ENCODE results near the gene IGSF11. TPM values are rescaled to one million over a fixed set of nuclear protein-coding genes. Genes with fewer than 3 reads are reported as not detected.
"Not testable (repeated sequence)": the region's sequence is repeated elsewhere in the genome, so short reads cannot be mapped to it uniquely, and the experiment has no call there.

IGSF11 gene, protein sequence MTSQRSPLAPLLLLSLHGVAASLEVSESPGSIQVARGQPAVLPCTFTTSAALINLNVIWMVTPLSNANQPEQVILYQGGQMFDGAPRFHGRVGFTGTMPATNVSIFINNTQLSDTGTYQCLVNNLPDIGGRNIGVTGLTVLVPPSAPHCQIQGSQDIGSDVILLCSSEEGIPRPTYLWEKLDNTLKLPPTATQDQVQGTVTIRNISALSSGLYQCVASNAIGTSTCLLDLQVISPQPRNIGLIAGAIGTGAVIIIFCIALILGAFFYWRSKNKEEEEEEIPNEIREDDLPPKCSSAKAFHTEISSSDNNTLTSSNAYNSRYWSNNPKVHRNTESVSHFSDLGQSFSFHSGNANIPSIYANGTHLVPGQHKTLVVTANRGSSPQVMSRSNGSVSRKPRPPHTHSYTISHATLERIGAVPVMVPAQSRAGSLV
- polyA plus RNA-seq, result 1.9 TPM
- long read RNA-seq, donor 1, result 0 reads
- long read RNA-seq, donor 2, result 0 reads
- long read RNA-seq, donor 3, result 0 reads
- long read RNA-seq, donor 4, result 0 reads
- long read RNA-seq, donor 5, result 0 reads
- long read RNA-seq, donor 6, result 0 reads
- long read RNA-seq, donor 7, result 0 reads
- long read RNA-seq, donor 8, result 0 reads
- long read RNA-seq, donor 9, result 0 reads
- long read RNA-seq, donor 10, result 0 reads
- long read RNA-seq, donor 11, result 0 reads

DNA sequence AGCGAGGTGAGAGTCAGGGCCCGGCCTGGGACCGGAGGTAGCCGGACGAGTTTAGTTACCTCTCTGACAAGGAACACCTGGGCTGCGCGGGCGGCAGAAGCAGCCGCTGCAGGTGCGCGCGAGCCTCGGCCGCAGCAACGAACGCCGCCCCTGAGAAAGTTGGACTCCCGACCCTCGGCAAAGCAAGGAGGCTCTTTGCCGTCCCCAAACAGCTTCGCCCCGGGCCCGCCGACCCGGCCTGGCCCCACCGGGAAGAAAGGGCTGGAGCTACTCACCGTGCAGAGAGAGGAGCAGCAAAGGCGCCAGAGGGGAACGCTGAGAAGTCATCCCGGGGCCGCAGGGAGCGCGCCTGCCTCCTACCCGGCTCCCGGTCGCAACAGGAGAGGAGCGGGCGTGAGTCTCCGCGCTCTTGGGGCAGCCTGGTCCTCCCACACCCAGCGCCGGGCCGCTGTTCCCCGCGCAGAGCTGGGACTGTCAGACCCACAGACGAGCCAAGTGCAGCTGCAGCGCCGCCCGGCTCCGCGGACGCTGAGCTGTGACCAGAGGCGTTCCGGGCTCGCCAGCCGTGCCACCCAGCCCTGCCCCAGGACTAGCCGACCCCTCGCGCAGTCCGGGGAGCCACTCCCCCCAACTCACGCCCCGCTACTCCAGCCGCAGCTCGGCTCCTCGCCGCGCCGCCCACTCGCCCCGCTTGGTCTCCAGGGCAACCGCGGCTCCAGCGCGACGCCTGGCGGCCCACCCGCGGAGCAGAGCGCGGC is at the start of gene IGSF11:
Gene IGSF11, minus strand, starts transcription at position 591 of the 758 bp plus-strand sequence. Its CDS starts 264 bp downstream, at position 327.
- peak within 1 kb of the TSS; percentile 49 for H3K4me3 ChIP-seq (ENCODE audit: low read length)
- peaks cover 40% of the 10 kb centered on the region for H3K27me3 ChIP-seq (ENCODE audit: control insufficient read depth, insufficient read depth, low read length)
- no CpG with 5 or more reads among the region's 80 CpGs for WGBS (ENCODE audit: insufficient coverage, low lambda C conversion rate)
- peak; percentile 38 to 68 for DNase-seq
- H3K4me1 ChIP-seq (ENCODE audit: control insufficient read depth, insufficient read depth, low read length), result no peaks in the 10 kb centered on the region
- H3K9me3 ChIP-seq (ENCODE audit: control insufficient read depth, low read depth, low read length), result no peaks in the 10 kb centered on the region
- H3K36me3 ChIP-seq (ENCODE audit: control insufficient read depth, insufficient read depth, low read length), result no peaks in the 10 kb centered on the region
- H3K27ac ChIP-seq (ENCODE audit: low read length), result no peak within 1 kb of the TSS

DNA sequence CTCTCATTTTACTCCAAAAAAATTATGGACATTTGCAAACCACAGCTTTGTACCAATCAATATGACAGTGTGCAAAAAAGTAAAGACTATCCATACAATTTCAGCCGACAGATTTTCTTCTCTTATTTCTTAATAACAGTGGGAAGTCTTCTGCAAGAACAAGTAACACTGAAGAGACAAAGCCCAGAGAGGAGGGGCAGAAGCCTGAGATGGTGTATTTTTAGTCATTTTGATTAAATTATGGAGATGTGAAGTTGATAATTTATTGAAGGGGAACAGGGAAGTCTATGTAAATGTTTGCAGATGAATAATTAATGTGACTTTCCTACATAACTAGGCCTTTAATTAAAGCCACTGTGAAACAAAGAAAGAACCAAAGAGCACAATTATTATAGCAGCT is 45.7 kb upstream of the IGSF11 start:
- DNase-seq, result no peak
- no peaks in the 10 kb centered on the region for H3K36me3 ChIP-seq (ENCODE audit: control insufficient read depth, insufficient read depth, low read length)
- no peak overlapping the region for H3K4me3 ChIP-seq (ENCODE audit: low read length)
- H3K4me1 ChIP-seq (ENCODE audit: control insufficient read depth, insufficient read depth, low read length), result no peaks in the 10 kb centered on the region
- no peaks in the 10 kb centered on the region for H3K27me3 ChIP-seq (ENCODE audit: control insufficient read depth, insufficient read depth, low read length)
- H3K27ac ChIP-seq (ENCODE audit: low read length), result no peak overlapping the region
- H3K9me3 ChIP-seq (ENCODE audit: control insufficient read depth, low read depth, low read length), result no peaks in the 10 kb centered on the region
- 100% methylated on average over 1 of the region's 1 CpG for WGBS (ENCODE audit: insufficient coverage, low lambda C conversion rate)

DNA sequence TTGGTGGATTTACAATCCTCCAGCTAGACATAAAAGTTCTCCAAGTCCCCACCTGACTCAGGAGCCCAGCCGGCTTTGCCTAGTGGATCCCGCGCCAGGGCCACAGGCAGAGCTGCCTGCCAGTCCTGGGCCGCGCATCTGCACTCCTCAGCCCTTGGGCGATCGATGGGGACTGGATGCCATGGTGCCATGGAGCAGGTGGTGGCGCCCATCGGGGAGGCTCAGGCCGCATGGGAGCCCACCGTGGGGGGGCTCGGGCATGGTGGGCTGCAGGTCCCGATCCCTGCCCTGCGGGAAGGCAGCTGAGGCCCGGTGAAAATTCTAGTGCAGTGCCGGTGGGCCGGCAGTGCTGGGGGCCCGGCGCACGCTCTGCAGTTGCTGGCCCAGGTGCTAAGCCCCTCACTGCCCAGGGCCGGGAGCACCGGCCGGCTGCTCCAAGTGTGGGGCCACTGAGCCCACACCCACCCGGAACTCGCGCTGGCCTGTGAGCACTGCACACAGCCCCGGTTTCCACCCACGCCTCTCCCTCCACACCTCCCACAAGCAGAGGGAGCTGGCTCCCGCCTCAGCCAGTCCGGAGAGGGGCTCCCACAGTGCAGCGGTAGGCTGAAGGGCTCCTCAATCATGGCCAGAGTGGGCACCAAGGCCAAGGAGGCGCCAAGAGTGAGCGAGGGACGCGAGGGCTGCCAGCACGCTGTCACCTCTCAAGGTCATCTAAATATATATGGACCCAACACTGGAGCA is 38.8 kb upstream of the IGSF11 start:
- WGBS (ENCODE audit: insufficient coverage, low lambda C conversion rate), result no CpG with 5 or more reads among the region's 36 CpGs
- H3K27me3 ChIP-seq (ENCODE audit: control insufficient read depth, insufficient read depth, low read length), result no peaks in the 10 kb centered on the region
- H3K36me3 ChIP-seq (ENCODE audit: control insufficient read depth, insufficient read depth, low read length), result no peaks in the 10 kb centered on the region
- H3K27ac ChIP-seq (ENCODE audit: low read length), result no peak overlapping the region
- no peaks in the 10 kb centered on the region for H3K4me1 ChIP-seq (ENCODE audit: control insufficient read depth, insufficient read depth, low read length)
- no peak for DNase-seq
- no peak overlapping the region for H3K4me3 ChIP-seq (ENCODE audit: low read length)
- peaks cover 8% of the 10 kb centered on the region for H3K9me3 ChIP-seq (ENCODE audit: control insufficient read depth, low read depth, low read length)

DNA sequence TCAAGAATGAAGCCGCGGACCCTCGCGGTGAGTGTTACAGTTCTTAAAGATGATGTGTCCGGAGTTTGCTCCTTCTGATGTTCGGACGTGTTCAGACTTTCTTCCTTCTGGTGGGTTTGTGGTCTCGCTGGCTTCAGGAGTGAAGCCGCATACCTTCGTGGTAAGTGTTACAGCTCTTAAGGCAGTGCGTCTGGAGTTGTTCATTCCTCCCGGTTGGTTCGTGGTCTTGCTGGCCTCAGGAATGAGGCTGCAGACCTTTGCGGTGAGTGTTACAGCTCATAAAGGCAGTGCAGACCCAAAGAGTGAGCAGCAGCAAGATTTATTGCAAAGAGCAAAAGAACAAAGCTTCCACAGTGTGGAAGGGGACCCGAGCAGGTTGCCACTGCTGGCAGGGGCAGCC is 37.8 kb upstream of the IGSF11 start:
- DNase-seq; H3K4me3 ChIP-seq (ENCODE audit: low read length); H3K36me3 ChIP-seq (ENCODE audit: control insufficient read depth, insufficient read depth, low read length): not testable (repeated sequence)

DNA sequence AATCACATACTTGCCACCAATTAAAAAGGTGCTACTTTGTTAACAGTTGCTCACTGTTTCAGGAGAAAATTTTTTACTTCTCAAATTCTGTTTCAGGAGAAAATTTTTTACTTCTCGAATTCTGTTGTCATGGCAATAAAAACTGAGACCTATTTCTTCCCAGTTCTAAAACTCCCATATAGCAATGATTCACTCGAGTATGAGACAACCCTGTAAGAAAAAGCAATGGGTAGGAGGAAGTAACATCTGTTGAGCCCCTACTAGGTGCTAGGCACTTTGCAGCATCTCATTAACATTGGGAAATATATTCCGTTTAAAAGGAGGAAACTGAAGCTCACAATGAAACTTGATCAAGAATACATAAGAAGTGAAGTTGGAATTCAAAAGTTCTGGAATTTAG is 35.1 kb upstream of the IGSF11 start:
- no peaks in the 10 kb centered on the region for H3K36me3 ChIP-seq (ENCODE audit: control insufficient read depth, insufficient read depth, low read length)
- H3K27ac ChIP-seq (ENCODE audit: low read length), result no peak overlapping the region
- no peaks in the 10 kb centered on the region for H3K4me1 ChIP-seq (ENCODE audit: control insufficient read depth, insufficient read depth, low read length)
- DNase-seq, result no peak
- peaks cover 8% of the 10 kb centered on the region for H3K9me3 ChIP-seq (ENCODE audit: control insufficient read depth, low read depth, low read length)
- no peak overlapping the region for H3K4me3 ChIP-seq (ENCODE audit: low read length)
- H3K27me3 ChIP-seq (ENCODE audit: control insufficient read depth, insufficient read depth, low read length), result no peaks in the 10 kb centered on the region
- 69% methylated on average over 2 of the region's 3 CpGs for WGBS (ENCODE audit: insufficient coverage, low lambda C conversion rate)

More for the DNA sequence above, 37.8 kb upstream of the IGSF11 start:
- H3K27ac ChIP-seq (ENCODE audit: low read length); H3K9me3 ChIP-seq (ENCODE audit: control insufficient read depth, low read depth, low read length); H3K27me3 ChIP-seq (ENCODE audit: control insufficient read depth, insufficient read depth, low read length); H3K4me1 ChIP-seq (ENCODE audit: control insufficient read depth, insufficient read depth, low read length): not testable (repeated sequence)
- WGBS (ENCODE audit: insufficient coverage, low lambda C conversion rate), result no CpG with 5 or more reads among the region's 15 CpGs

DNA sequence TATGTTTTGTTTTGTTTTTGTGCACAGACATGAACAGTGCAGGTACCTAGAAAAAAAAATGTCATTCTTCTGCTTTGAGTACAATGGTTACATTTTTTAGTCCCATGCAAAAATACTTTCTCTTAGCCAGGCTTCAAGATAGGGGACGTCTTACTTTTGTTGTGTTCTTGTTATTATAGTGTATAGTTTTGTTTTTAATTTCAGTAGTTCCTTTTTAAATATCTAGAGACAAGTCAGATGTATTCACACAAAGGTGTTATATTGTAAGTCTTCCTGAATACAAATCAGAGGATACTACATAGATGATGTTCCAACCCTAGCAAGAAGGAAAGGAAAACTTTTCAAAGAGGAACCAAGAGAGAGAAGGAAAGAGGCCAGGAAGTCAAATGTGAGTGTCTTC is 28.8 kb upstream of the IGSF11 start:
- no peak for DNase-seq

DNA sequence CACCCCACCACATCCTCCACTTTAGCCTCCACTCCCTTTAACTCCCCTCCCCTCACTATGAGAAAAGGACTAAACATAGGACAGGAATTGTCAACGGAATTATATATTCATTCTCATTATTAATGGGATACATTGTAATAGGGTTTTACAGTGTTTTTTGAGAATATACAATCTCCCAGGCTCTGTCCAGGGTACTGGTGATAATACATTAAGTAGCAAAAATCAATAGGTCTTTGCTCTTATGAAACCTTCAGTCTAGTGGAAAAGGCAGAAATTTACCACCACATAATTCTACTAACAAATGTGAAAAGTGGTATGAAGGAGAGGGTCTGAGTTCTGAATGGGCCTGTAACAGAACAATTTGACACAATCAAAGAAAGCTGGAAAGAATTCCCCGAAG is 28.2 kb upstream of the IGSF11 start:
- H3K36me3 ChIP-seq (ENCODE audit: control insufficient read depth, insufficient read depth, low read length), result no peaks in the 10 kb centered on the region
- no peaks in the 10 kb centered on the region for H3K4me1 ChIP-seq (ENCODE audit: control insufficient read depth, insufficient read depth, low read length)
- H3K9me3 ChIP-seq (ENCODE audit: control insufficient read depth, low read depth, low read length), result no peaks in the 10 kb centered on the region
- no peak overlapping the region for H3K27ac ChIP-seq (ENCODE audit: low read length)
- no peak for DNase-seq
- no peak overlapping the region for H3K4me3 ChIP-seq (ENCODE audit: low read length)
- H3K27me3 ChIP-seq (ENCODE audit: control insufficient read depth, insufficient read depth, low read length), result no peaks in the 10 kb centered on the region
- no CpG with 5 or more reads among the region's 2 CpGs for WGBS (ENCODE audit: insufficient coverage, low lambda C conversion rate)

More for the DNA sequence above, 28.8 kb upstream of the IGSF11 start:
- no CpG with 5 or more reads among the region's 1 CpG for WGBS (ENCODE audit: insufficient coverage, low lambda C conversion rate)
- no peak overlapping the region for H3K4me3 ChIP-seq (ENCODE audit: low read length)
- H3K4me1 ChIP-seq (ENCODE audit: control insufficient read depth, insufficient read depth, low read length), result no peaks in the 10 kb centered on the region
- no peaks in the 10 kb centered on the region for H3K36me3 ChIP-seq (ENCODE audit: control insufficient read depth, insufficient read depth, low read length)
- H3K27me3 ChIP-seq (ENCODE audit: control insufficient read depth, insufficient read depth, low read length), result no peaks in the 10 kb centered on the region
- H3K27ac ChIP-seq (ENCODE audit: low read length), result no peak overlapping the region
- no peaks in the 10 kb centered on the region for H3K9me3 ChIP-seq (ENCODE audit: control insufficient read depth, low read depth, low read length)

DNA sequence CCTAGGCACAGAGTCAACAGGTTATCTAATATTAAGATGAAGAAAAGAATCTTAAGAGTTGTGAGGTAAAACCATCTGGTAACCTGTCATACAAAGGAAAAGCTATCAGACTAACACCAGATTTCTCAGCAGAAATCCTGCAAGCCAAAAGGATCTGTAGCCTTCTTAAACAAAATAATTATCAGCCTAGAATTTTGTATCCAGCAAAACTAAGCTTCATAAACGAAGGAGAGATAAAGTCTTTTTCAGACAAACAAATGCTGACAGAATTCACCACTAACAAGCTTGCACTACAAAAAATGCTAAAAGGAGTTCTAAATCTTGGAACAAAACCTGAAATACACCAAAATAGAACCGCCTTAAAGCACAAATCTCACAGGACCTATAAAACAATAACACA is 9.9 kb upstream of the IGSF11 start:
- Histone ChIP-seq H3K36me3 (ENCODE audit: control insufficient read depth, insufficient read depth, low read length) (no peaks in the 10 kb centered on the region), H3K27me3 (ENCODE audit: control insufficient read depth, insufficient read depth, low read length) (no peaks in the 10 kb centered on the region), H3K4me1 (ENCODE audit: control insufficient read depth, insufficient read depth, low read length) (no peaks in the 10 kb centered on the region), H3K27ac (ENCODE audit: low read length) (no peak overlapping the region), H3K4me3 (ENCODE audit: low read length) (no peak overlapping the region), H3K9me3 (ENCODE audit: control insufficient read depth, low read depth, low read length) (no peaks in the 10 kb centered on the region)
- 50% methylated on average over 1 of the region's 2 CpGs for WGBS (ENCODE audit: insufficient coverage, low lambda C conversion rate)
- no peak for DNase-seq

DNA sequence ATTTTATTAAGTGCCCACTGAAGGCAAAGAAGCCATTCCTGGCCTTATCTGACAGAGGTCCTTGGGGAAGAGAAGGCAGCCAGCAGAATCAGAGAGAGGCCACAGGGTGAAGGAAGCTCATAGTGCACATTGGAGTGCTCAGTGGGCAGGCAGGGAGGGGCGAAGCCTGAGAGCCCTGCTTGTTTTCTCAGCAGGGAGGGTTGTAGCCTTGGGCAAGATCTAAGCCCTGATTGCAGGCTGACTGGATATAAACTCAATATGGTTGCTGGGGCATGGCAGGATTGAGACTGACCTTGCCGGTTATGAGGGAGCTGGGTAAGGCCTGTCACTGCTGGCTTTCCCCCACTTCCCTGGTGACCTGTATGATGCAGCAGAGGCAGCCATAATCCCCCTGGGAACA is 7.5 kb upstream of the IGSF11 start:
- Histone ChIP-seq H3K27ac (ENCODE audit: low read length) (no peak overlapping the region), H3K4me3 (ENCODE audit: low read length) (no peak overlapping the region), H3K36me3 (ENCODE audit: control insufficient read depth, insufficient read depth, low read length) (no peaks in the 10 kb centered on the region), H3K4me1 (ENCODE audit: control insufficient read depth, insufficient read depth, low read length) (no peaks in the 10 kb centered on the region), H3K27me3 (ENCODE audit: control insufficient read depth, insufficient read depth, low read length) (peaks cover 4% of the 10 kb centered on the region), H3K9me3 (ENCODE audit: control insufficient read depth, low read depth, low read length) (no peaks in the 10 kb centered on the region)
- DNase-seq, result no peak
- WGBS (ENCODE audit: insufficient coverage, low lambda C conversion rate), result no CpG with 5 or more reads among the region's 2 CpGs

DNA sequence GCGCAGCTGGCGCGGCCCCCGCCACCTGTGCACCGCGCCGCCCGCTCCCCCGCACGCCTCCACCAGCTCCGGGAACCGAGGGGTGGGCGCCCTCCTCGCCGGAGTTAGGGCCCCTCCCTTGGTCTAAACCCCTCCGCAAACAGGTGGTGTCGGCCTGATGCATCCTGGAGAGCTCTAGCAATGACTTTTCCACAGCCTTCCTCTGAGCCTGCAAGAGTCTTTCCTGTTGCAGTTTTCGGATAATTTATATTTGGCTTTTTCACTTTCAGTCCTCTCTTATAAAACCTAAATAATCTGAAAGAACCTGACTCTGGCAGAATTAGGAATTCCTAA is 334 bp upstream of the IGSF11 start:
- Histone ChIP-seq H3K27ac (ENCODE audit: low read length) (no peak overlapping the region), H3K4me1 (ENCODE audit: control insufficient read depth, insufficient read depth, low read length) (no peaks in the 10 kb centered on the region), H3K27me3 (ENCODE audit: control insufficient read depth, insufficient read depth, low read length) (peaks cover 40% of the 10 kb centered on the region), H3K9me3 (ENCODE audit: control insufficient read depth, low read depth, low read length) (no peaks in the 10 kb centered on the region), H3K36me3 (ENCODE audit: control insufficient read depth, insufficient read depth, low read length) (no peaks in the 10 kb centered on the region), H3K4me3 (ENCODE audit: low read length) (peak overlapping the region; percentile 22)
- 29% methylated on average over 1 of the region's 18 CpGs for WGBS (ENCODE audit: insufficient coverage, low lambda C conversion rate)
- no peak for DNase-seq
